SK-N-SH treated with all-trans-retinoic acid at 6 μM for 48 hours (cell line): ENCODE measurements around the gene GDF2.

Source experiments
- CSDC2 ChIP-seq: fragments of 250-450 bp; sonication (Bioruptor Pico); IDR thresholded peaks from 2 replicates; pipeline ENCODE4 v1.5.0; 2020; ENCODE audit warnings: mild to moderate bottlenecking, moderate library complexity
- OSR1 ChIP-seq: fragments of 250-450 bp; sonication (Bioruptor Pico); IDR thresholded peaks from 2 replicates; pipeline ENCODE4 v1.8.0; 2022; ENCODE audit warnings: moderate library complexity, mild to moderate bottlenecking, inconsistent platforms
- PATZ1 ChIP-seq: fragments of 250-450 bp; sonication (Bioruptor Pico); IDR thresholded peaks from 2 replicates; pipeline ENCODE4 v1.8.0; 2020; ENCODE audit warnings: mild to moderate bottlenecking, moderate library complexity, borderline replicate concordance
- TCF4 ChIP-seq: fragments of 250-450 bp; sonication (Bioruptor Pico); IDR thresholded peaks from 2 replicates; pipeline ENCODE4 v1.8.0; 2021; ENCODE audit warnings: mild to moderate bottlenecking, moderate library complexity, borderline replicate concordance
- TSHZ2 ChIP-seq: fragments of 250-450 bp; sonication (Bioruptor Pico); IDR thresholded peaks from 2 replicates; pipeline ENCODE4 v1.5.0; 2020; ENCODE audit warnings: mild to moderate bottlenecking, moderate library complexity
- ZFP3 ChIP-seq: fragments of 250-450 bp; sonication (Bioruptor Pico); IDR thresholded peaks from 2 replicates; pipeline ENCODE4 v1.5.0; 2020; ENCODE audit warnings: mild to moderate bottlenecking, moderate library complexity
- ZFP30 ChIP-seq: fragments of 450-650 bp; formaldehyde crosslinking; IDR thresholded peaks from 2 replicates; pipeline ENCODE4 v1.5.0; 2022; ENCODE audit warnings: mild to moderate bottlenecking, moderate library complexity
- ZNF565 ChIP-seq: fragments of 450-650 bp; formaldehyde crosslinking; conservative IDR thresholded peaks from 2 replicates; pipeline ENCODE4 v1.5.0; 2020; ENCODE audit warnings: low read depth, mild to moderate bottlenecking, moderate library complexity
- TF ChIP-seq, protein P1 (sequence below): fragments of 250-450 bp; sonication (Bioruptor Pico); IDR thresholded peaks from 2 replicates; pipeline ENCODE4 v1.5.1; 2020; ENCODE audit warnings: low read depth, mild to moderate bottlenecking, moderate library complexity

- no peak for TF ChIP-seq TCF4 (CRISPR knock-in tag)
- TF ChIP-seq PATZ1 (CRISPR knock-in tag): no peak
- TF ChIP-seq ZNF565 (CRISPR knock-in tag): no peak
- no peak for TF ChIP-seq CSDC2 (CRISPR knock-in tag)
- TF ChIP-seq, protein P1, sequence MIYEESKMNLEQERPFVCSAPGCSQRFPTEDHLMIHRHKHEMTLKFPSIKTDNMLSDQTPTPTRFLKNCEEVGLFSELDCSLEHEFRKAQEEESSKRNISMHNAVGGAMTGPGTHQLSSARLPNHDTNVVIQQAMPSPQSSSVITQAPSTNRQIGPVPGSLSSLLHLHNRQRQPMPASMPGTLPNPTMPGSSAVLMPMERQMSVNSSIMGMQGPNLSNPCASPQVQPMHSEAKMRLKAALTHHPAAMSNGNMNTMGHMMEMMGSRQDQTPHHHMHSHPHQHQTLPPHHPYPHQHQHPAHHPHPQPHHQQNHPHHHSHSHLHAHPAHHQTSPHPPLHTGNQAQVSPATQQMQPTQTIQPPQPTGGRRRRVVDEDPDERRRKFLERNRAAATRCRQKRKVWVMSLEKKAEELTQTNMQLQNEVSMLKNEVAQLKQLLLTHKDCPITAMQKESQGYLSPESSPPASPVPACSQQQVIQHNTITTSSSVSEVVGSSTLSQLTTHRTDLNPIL (CRISPR knock-in tag): no peak
- no peak for TF ChIP-seq ZFP3 (CRISPR knock-in tag)
- TF ChIP-seq TSHZ2: no peak
- TF ChIP-seq OSR1: no peak
- no peak for TF ChIP-seq ZFP30
Measured at GRCh38 chr10:47331491-47331890, 9.2 kb downstream of the GDF2 start.
